Measurements from ENCODE around the gene OR10P1.
"Not testable (repeated sequence)": the region's sequence is repeated elsewhere in the genome, so short reads cannot be mapped to it uniquely, and the experiment has no call there.

The OR10P1 gene

GRCh38 chr12:55636853-55637252, at the start of gene OR10P1:
TSS of gene OR10P1 (plus strand) at chr12:55636892. CDS start at chr12:55636892, 0 bp downstream.
- no peak within 1 kb of the TSS for H3K4me3 ChIP-seq (ENCODE audit: low read depth in 1 of 2, low read length in 2 of 2)
- H3K36me3 ChIP-seq (ENCODE audit: control insufficient read depth in 1 of 2, insufficient read depth in 2 of 2, low read length in 2 of 2) = no peaks in the 10 kb centered on the region
- no peaks in the 10 kb centered on the region for H3K9me3 ChIP-seq (ENCODE audit: control insufficient read depth in 1 of 2, low read length in 2 of 2)
- H3K4me1 ChIP-seq (ENCODE audit: control insufficient read depth in 1 of 2, insufficient read depth in 2 of 2, low read length in 2 of 2) = no peaks in the 10 kb centered on the region
- no peaks in the 10 kb centered on the region for H3K27me3 ChIP-seq (ENCODE audit: low read depth, low read length)
- H3K27ac ChIP-seq (ENCODE audit: low read length) = no peak within 1 kb of the TSS

GRCh38 chr12:55590152-55590551, 46.5 kb upstream of the OR10P1 start:
- not testable (repeated sequence) for H3K27me3 ChIP-seq (ENCODE audit: low read depth, low read length); H3K4me3 ChIP-seq (ENCODE audit: low read depth in 1 of 2, low read length in 2 of 2); H3K4me1 ChIP-seq (ENCODE audit: control insufficient read depth in 1 of 2, insufficient read depth in 2 of 2, low read length in 2 of 2); H3K9me3 ChIP-seq (ENCODE audit: control insufficient read depth in 1 of 2, low read length in 2 of 2); H3K36me3 ChIP-seq (ENCODE audit: control insufficient read depth in 1 of 2, insufficient read depth in 2 of 2, low read length in 2 of 2); H3K27ac ChIP-seq (ENCODE audit: low read length)

GRCh38 chr12:55607821-55608594, 28.7 kb upstream of the OR10P1 start:
- no peak overlapping the region for H3K4me3 ChIP-seq (ENCODE audit: low read depth in 1 of 2, low read length in 2 of 2)
- no peaks in the 10 kb centered on the region for H3K9me3 ChIP-seq (ENCODE audit: control insufficient read depth in 1 of 2, low read length in 2 of 2)
- no peaks in the 10 kb centered on the region for H3K4me1 ChIP-seq (ENCODE audit: control insufficient read depth in 1 of 2, insufficient read depth in 2 of 2, low read length in 2 of 2)
- no peaks in the 10 kb centered on the region for H3K36me3 ChIP-seq (ENCODE audit: control insufficient read depth in 1 of 2, insufficient read depth in 2 of 2, low read length in 2 of 2)
- H3K27me3 ChIP-seq (ENCODE audit: low read depth, low read length) = no peaks in the 10 kb centered on the region
- H3K27ac ChIP-seq (ENCODE audit: low read length) = no peak overlapping the region

- Histone ChIP-seq H3K27me3 (ENCODE audit: low read depth, low read length) (no peaks in the 10 kb centered on the region), H3K27ac (ENCODE audit: low read length) (no peak overlapping the region), H3K4me3 (ENCODE audit: low read depth in 1 of 2, low read length in 2 of 2) (no peak overlapping the region), H3K4me1 (ENCODE audit: control insufficient read depth in 1 of 2, insufficient read depth in 2 of 2, low read length in 2 of 2) (no peaks in the 10 kb centered on the region), H3K9me3 (ENCODE audit: control insufficient read depth in 1 of 2, low read length in 2 of 2) (peaks cover 7 to 15% of the 10 kb centered on the region in 2 donors), H3K36me3 (ENCODE audit: control insufficient read depth in 1 of 2, insufficient read depth in 2 of 2, low read length in 2 of 2) (no peaks in the 10 kb centered on the region)
These were observed 26.1 kb upstream of the OR10P1 start for GRCh38 chr12:55610598-55610997.

- Histone ChIP-seq H3K27me3 (ENCODE audit: low read depth, low read length) (no peaks in the 10 kb centered on the region), H3K9me3 (ENCODE audit: control insufficient read depth in 1 of 2, low read length in 2 of 2) (peaks cover 7 to 16% of the 10 kb centered on the region in 2 donors), H3K4me1 (ENCODE audit: control insufficient read depth in 1 of 2, insufficient read depth in 2 of 2, low read length in 2 of 2) (no peaks in the 10 kb centered on the region), H3K4me3 (ENCODE audit: low read depth in 1 of 2, low read length in 2 of 2) (no peak overlapping the region), H3K27ac (ENCODE audit: low read length) (no peak overlapping the region), H3K36me3 (ENCODE audit: control insufficient read depth in 1 of 2, insufficient read depth in 2 of 2, low read length in 2 of 2) (no peaks in the 10 kb centered on the region)
These were observed 24.0 kb upstream of the OR10P1 start for GRCh38 chr12:55612646-55613045.

- no peaks in the 10 kb centered on the region for H3K27me3 ChIP-seq (ENCODE audit: low read depth, low read length)
- H3K4me1 ChIP-seq (ENCODE audit: control insufficient read depth in 1 of 2, insufficient read depth in 2 of 2, low read length in 2 of 2) = no peaks in the 10 kb centered on the region
- peaks cover 7 to 16% of the 10 kb centered on the region in 2 donors for H3K9me3 ChIP-seq (ENCODE audit: control insufficient read depth in 1 of 2, low read length in 2 of 2)
- H3K4me3 ChIP-seq (ENCODE audit: low read depth in 1 of 2, low read length in 2 of 2) = no peak overlapping the region
- no peak overlapping the region for H3K27ac ChIP-seq (ENCODE audit: low read length)
- H3K36me3 ChIP-seq (ENCODE audit: control insufficient read depth in 1 of 2, insufficient read depth in 2 of 2, low read length in 2 of 2) = no peaks in the 10 kb centered on the region
These were observed 21.9 kb upstream of the OR10P1 start for GRCh38 chr12:55614764-55615163.

GRCh38 chr12:55619354-55620138, 17.1 kb upstream of the OR10P1 start:
- Histone ChIP-seq H3K4me1 (ENCODE audit: control insufficient read depth in 1 of 2, insufficient read depth in 2 of 2, low read length in 2 of 2) (no peaks in the 10 kb centered on the region), H3K36me3 (ENCODE audit: control insufficient read depth in 1 of 2, insufficient read depth in 2 of 2, low read length in 2 of 2) (no peaks in the 10 kb centered on the region), H3K27ac (ENCODE audit: low read length) (no peak overlapping the region), H3K4me3 (ENCODE audit: low read depth in 1 of 2, low read length in 2 of 2) (no peak overlapping the region), H3K27me3 (ENCODE audit: low read depth, low read length) (no peaks in the 10 kb centered on the region), H3K9me3 (ENCODE audit: control insufficient read depth in 1 of 2, low read length in 2 of 2) (peaks cover 7 to 11% of the 10 kb centered on the region in 2 donors)

GRCh38 chr12:55624056-55624455, 12.6 kb upstream of the OR10P1 start:
- no peaks in the 10 kb centered on the region for H3K27me3 ChIP-seq (ENCODE audit: low read depth, low read length)
- no peaks in the 10 kb centered on the region for H3K36me3 ChIP-seq (ENCODE audit: control insufficient read depth in 1 of 2, insufficient read depth in 2 of 2, low read length in 2 of 2)
- no peak overlapping the region for H3K27ac ChIP-seq (ENCODE audit: low read length)
- H3K4me1 ChIP-seq (ENCODE audit: control insufficient read depth in 1 of 2, insufficient read depth in 2 of 2, low read length in 2 of 2) = no peaks in the 10 kb centered on the region
- no peaks in the 10 kb centered on the region for H3K9me3 ChIP-seq (ENCODE audit: control insufficient read depth in 1 of 2, low read length in 2 of 2)
- no peak overlapping the region for H3K4me3 ChIP-seq (ENCODE audit: low read depth in 1 of 2, low read length in 2 of 2)

GRCh38 chr12:55626154-55626553, 10.5 kb upstream of the OR10P1 start:
- no peak overlapping the region for H3K27ac ChIP-seq (ENCODE audit: low read length)
- no peaks in the 10 kb centered on the region for H3K4me1 ChIP-seq (ENCODE audit: control insufficient read depth in 1 of 2, insufficient read depth in 2 of 2, low read length in 2 of 2)

GRCh38 chr12:55629058-55629841, 7.4 kb upstream of the OR10P1 start:
- no peaks in the 10 kb centered on the region for H3K9me3 ChIP-seq (ENCODE audit: control insufficient read depth in 1 of 2, low read length in 2 of 2)
- no peaks in the 10 kb centered on the region for H3K36me3 ChIP-seq (ENCODE audit: control insufficient read depth in 1 of 2, insufficient read depth in 2 of 2, low read length in 2 of 2)
- H3K27me3 ChIP-seq (ENCODE audit: low read depth, low read length) = no peaks in the 10 kb centered on the region
- no peak overlapping the region for H3K27ac ChIP-seq (ENCODE audit: low read length)
- no peak overlapping the region for H3K4me3 ChIP-seq (ENCODE audit: low read depth in 1 of 2, low read length in 2 of 2)
- no peaks in the 10 kb centered on the region for H3K4me1 ChIP-seq (ENCODE audit: control insufficient read depth in 1 of 2, insufficient read depth in 2 of 2, low read length in 2 of 2)

More at GRCh38 chr12:55626154-55626553, 10.5 kb upstream of the OR10P1 start:
- Histone ChIP-seq H3K4me3 (ENCODE audit: low read depth in 1 of 2, low read length in 2 of 2) (no peak overlapping the region), H3K27me3 (ENCODE audit: low read depth, low read length) (no peaks in the 10 kb centered on the region), H3K9me3 (ENCODE audit: control insufficient read depth in 1 of 2, low read length in 2 of 2) (no peaks in the 10 kb centered on the region), H3K36me3 (ENCODE audit: control insufficient read depth in 1 of 2, insufficient read depth in 2 of 2, low read length in 2 of 2) (no peaks in the 10 kb centered on the region)

GRCh38 chr12:55631056-55631455, 5.6 kb upstream of the OR10P1 start:
- no peaks in the 10 kb centered on the region for H3K27me3 ChIP-seq (ENCODE audit: low read depth, low read length)
- no peaks in the 10 kb centered on the region for H3K36me3 ChIP-seq (ENCODE audit: control insufficient read depth in 1 of 2, insufficient read depth in 2 of 2, low read length in 2 of 2)
- H3K4me1 ChIP-seq (ENCODE audit: control insufficient read depth in 1 of 2, insufficient read depth in 2 of 2, low read length in 2 of 2) = no peaks in the 10 kb centered on the region
- H3K4me3 ChIP-seq (ENCODE audit: low read depth in 1 of 2, low read length in 2 of 2) = no peak overlapping the region
- H3K27ac ChIP-seq (ENCODE audit: low read length) = no peak overlapping the region
- no peaks in the 10 kb centered on the region for H3K9me3 ChIP-seq (ENCODE audit: control insufficient read depth in 1 of 2, low read length in 2 of 2)
